ENCODE measurements around the gene NKD2.

GRCh38 chr5:1067141-1068121 is 58.8 kb downstream of the NKD2 start:
- TF ChIP-seq CTCF (IDR thresholded peaks at IDR 0.05), result no peak
- no peak for TF ChIP-seq POLR2A (IDR thresholded peaks at IDR 0.05)

All from testis (tissue), 2 donors.